ENCODE data around the gene NPVF.

- TF ChIP-seq, protein P1, sequence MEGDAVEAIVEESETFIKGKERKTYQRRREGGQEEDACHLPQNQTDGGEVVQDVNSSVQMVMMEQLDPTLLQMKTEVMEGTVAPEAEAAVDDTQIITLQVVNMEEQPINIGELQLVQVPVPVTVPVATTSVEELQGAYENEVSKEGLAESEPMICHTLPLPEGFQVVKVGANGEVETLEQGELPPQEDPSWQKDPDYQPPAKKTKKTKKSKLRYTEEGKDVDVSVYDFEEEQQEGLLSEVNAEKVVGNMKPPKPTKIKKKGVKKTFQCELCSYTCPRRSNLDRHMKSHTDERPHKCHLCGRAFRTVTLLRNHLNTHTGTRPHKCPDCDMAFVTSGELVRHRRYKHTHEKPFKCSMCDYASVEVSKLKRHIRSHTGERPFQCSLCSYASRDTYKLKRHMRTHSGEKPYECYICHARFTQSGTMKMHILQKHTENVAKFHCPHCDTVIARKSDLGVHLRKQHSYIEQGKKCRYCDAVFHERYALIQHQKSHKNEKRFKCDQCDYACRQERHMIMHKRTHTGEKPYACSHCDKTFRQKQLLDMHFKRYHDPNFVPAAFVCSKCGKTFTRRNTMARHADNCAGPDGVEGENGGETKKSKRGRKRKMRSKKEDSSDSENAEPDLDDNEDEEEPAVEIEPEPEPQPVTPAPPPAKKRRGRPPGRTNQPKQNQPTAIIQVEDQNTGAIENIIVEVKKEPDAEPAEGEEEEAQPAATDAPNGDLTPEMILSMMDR (IDR thresholded peaks at IDR 0.05): no peak
- TF ChIP-seq ZFX (IDR thresholded peaks at IDR 0.05; ENCODE audit: borderline replicate concordance): no peak
Observed at GRCh38 chr7:25238066-25238725, 9.9 kb upstream of the NPVF start.
